GM23338 (cell line): ENCODE measurements around the gene MNX1. TPM values are rescaled to one million over a fixed set of nuclear protein-coding genes. Genes with fewer than 3 reads are reported as not detected.

Experiments used
- ATAC-seq: fragments of 200-7000 bp; cut with Tn5 transposase; 3 replicates; pipeline ENCODE4 v1.9.1; 2020
- DNase-seq: peaks from one replicate; pipeline ENCODE4 v3.0.0-alpha.2; 2015; ENCODE audit warnings: low spot score
- H2AFZ ChIP-seq: fragments of 200-600 bp; sonication (generic); 2 replicates; pipeline ENCODE4 v1.8.0; 2016; ENCODE audit warnings: antibody characterized with exemption, mild to moderate bottlenecking, moderate library complexity
- H3F3A ChIP-seq: fragments of 200-600 bp; sonication (generic); replicated peaks from 2 replicates; pipeline ENCODE4 v1.8.0; 2017; ENCODE audit warnings: antibody characterized with exemption, mixed run types, low read depth
- H3K27ac ChIP-seq: fragments of 200-600 bp; sonication (generic); 2 replicates; pipeline ENCODE4 v1.6.1; 2016; ENCODE audit warnings: low read depth
- H3K27me3 ChIP-seq: fragments of 200-600 bp; sonication (generic); 2 replicates; pipeline ENCODE4 v1.8.0; 2016; ENCODE audit warnings: mild to moderate bottlenecking, mixed run types, moderate library complexity; ENCODE audit not compliant: insufficient read depth
- H3K36me3 ChIP-seq: fragments of 200-600 bp; sonication (generic); 2 replicates; pipeline ENCODE4 v1.8.0; 2016; ENCODE audit warnings: mild to moderate bottlenecking; ENCODE audit not compliant: insufficient read depth
- H3K4me1 ChIP-seq: fragments of 200-600 bp; sonication (generic); 2 replicates; pipeline ENCODE4 v1.8.0; 2016; ENCODE audit warnings: mild to moderate bottlenecking, moderate library complexity; ENCODE audit not compliant: insufficient read depth
- H3K4me2 ChIP-seq: fragments of 200-600 bp; sonication (generic); 2 replicates; pipeline ENCODE4 v1.7.1; 2017; ENCODE audit warnings: mixed run types
- H3K4me3 ChIP-seq: fragments of 200-600 bp; sonication (generic); 2 replicates; pipeline ENCODE4 v1.6.1; 2016; ENCODE audit warnings: mixed run types
- H3K79me2 ChIP-seq: fragments of 200-600 bp; sonication (generic); replicated peaks from 2 replicates; pipeline ENCODE4 v1.8.0; 2017; ENCODE audit warnings: mild to moderate bottlenecking; ENCODE audit not compliant: insufficient read depth
- H3K9me2 ChIP-seq: fragments of 200-600 bp; sonication (generic); 2 replicates; pipeline ENCODE4 v1.8.0; 2017; ENCODE audit not compliant: insufficient read depth
- H4K20me1 ChIP-seq: fragments of 200-600 bp; sonication (generic); replicated peaks from 2 replicates; pipeline ENCODE4 v1.8.0; 2017; ENCODE audit warnings: mild to moderate bottlenecking; ENCODE audit not compliant: insufficient read depth
- H3K27ac Mint-ChIP-seq: 2 replicates; pipeline ENCODE4 v1.8.0; 2020; ENCODE audit warnings: inconsistent platforms, mild to moderate bottlenecking, moderate library complexity, mixed read lengths
- H3K27me3 Mint-ChIP-seq: 3 replicates; pipeline ENCODE4 v1.8.0; 2022; ENCODE audit warnings: low read depth, mild to moderate bottlenecking, moderate library complexity, mixed read lengths, inconsistent platforms; ENCODE audit not compliant: insufficient read depth, poor library complexity
- H3K36me3 Mint-ChIP-seq: 3 replicates; pipeline ENCODE4 v1.8.0; 2021; ENCODE audit warnings: low read depth, mild to moderate bottlenecking, inconsistent platforms, moderate library complexity, mixed read lengths
- H3K4me1 Mint-ChIP-seq: 3 replicates; pipeline ENCODE4 v1.8.0; 2020; ENCODE audit warnings: mild to moderate bottlenecking, inconsistent platforms, mixed read lengths
- H3K4me3 Mint-ChIP-seq: 3 replicates; pipeline ENCODE4 v1.8.0; 2021; ENCODE audit warnings: moderate library complexity, mild to moderate bottlenecking, inconsistent platforms, mixed read lengths
- H3K9me3 Mint-ChIP-seq: 3 replicates; pipeline ENCODE4 v1.8.0; 2020; ENCODE audit warnings: moderate library complexity, mild to moderate bottlenecking, inconsistent platforms, mixed read lengths
- CREB1 ChIP-seq: fragments of 250-450 bp; sonication (Bioruptor Pico); IDR thresholded peaks from 2 replicates; pipeline ENCODE4 v1.5.0; 2020; ENCODE audit warnings: low read depth, mild to moderate bottlenecking, moderate library complexity
- CTCF ChIP-seq, 2 experiments: fragments of 200-600 bp in 1 of 2; sonication (generic) in 1 of 2; conservative IDR thresholded peaks; 2 replicates each; pipeline versions ENCODE4 v1.5.1 to v1.6.1; 2016 to 2017; ENCODE audit warnings: antibody characterized with exemption in 2 of 2, low read depth in 2 of 2, mild to moderate bottlenecking in 2 of 2, moderate library complexity in 1 of 2
- EZH2 ChIP-seq: fragments of 200-600 bp; sonication (generic); IDR thresholded peaks from one replicate; pipeline ENCODE4 v1.8.0; 2017; ENCODE audit warnings: antibody characterized with exemption, mild to moderate bottlenecking, low read depth; ENCODE audit not compliant: unreplicated experiment
- EZH2phosphoT487 ChIP-seq: fragments of 200-600 bp; sonication (generic); IDR thresholded peaks from one replicate; pipeline ENCODE4 v1.8.1; 2018; ENCODE audit warnings: antibody characterized with exemption; ENCODE audit not compliant: unreplicated experiment
- JUNB ChIP-seq: IDR thresholded peaks from one replicate; pipeline ENCODE4 v1.6.1; 2016; ENCODE audit warnings: antibody characterized with exemption; ENCODE audit not compliant: unreplicated experiment
- NANOG ChIP-seq: IDR thresholded peaks from 2 replicates; pipeline ENCODE4 v1.6.1; 2016; ENCODE audit warnings: antibody characterized with exemption, borderline replicate concordance
- POLR2AphosphoS5 ChIP-seq: IDR thresholded peaks from 2 replicates; pipeline ENCODE4 v1.6.1; 2016; ENCODE audit warnings: antibody characterized with exemption, low read depth
- STAT1 ChIP-seq: IDR thresholded peaks from one replicate; pipeline ENCODE4 v1.6.1; 2016; ENCODE audit warnings: antibody characterized with exemption; ENCODE audit not compliant: unreplicated experiment
- ZNF114 ChIP-seq: fragments of 250-450 bp; sonication (Bioruptor Pico); IDR thresholded peaks from 2 replicates; pipeline ENCODE4 v1.5.0; 2020; ENCODE audit warnings: mild to moderate bottlenecking, moderate library complexity
- ZNF331 ChIP-seq: fragments of 250-450 bp; sonication (Bioruptor Pico); IDR thresholded peaks from 2 replicates; pipeline ENCODE4 v1.5.0; 2020; ENCODE audit warnings: low read depth, mild to moderate bottlenecking, moderate library complexity
- polyA plus RNA-seq: library from polyadenylated mRNA; unstranded; fragments of >200 nt; fragmentation: Nextera tagmentation; extraction: Ambion mirVana; gene quantifications from 2 replicates; pipeline ENCODE4 v1.2.1, GENCODE V29; 2016
- total RNA-seq: library from RNA; depleted of rRNA; stranded (reverse); fragments of >200 nt; shearing (Covaris generic); gene quantifications from 2 replicates; pipeline ENCODE4 v1.2.3, GENCODE V29; 2014
- TF ChIP-seq, protein P1 (sequence below): IDR thresholded peaks from 2 replicates; pipeline ENCODE4 v1.6.1; 2016; ENCODE audit warnings: antibody characterized with exemption
- TF ChIP-seq, protein P2 (sequence below): fragments of 250-450 bp; sonication (Bioruptor Pico); IDR thresholded peaks from 2 replicates; pipeline ENCODE4 v1.5.0; 2020; ENCODE audit warnings: mild to moderate bottlenecking, moderate library complexity
- TF ChIP-seq, protein P3 (sequence below): IDR thresholded peaks from one replicate; pipeline ENCODE4 v1.6.1; 2018; ENCODE audit warnings: antibody characterized with exemption; ENCODE audit not compliant: unreplicated experiment

Gene MNX1
- total and polyA plus RNA-seq, 2 experiments from 2014 or later: 0.14 to 0.24 TPM

DNA sequence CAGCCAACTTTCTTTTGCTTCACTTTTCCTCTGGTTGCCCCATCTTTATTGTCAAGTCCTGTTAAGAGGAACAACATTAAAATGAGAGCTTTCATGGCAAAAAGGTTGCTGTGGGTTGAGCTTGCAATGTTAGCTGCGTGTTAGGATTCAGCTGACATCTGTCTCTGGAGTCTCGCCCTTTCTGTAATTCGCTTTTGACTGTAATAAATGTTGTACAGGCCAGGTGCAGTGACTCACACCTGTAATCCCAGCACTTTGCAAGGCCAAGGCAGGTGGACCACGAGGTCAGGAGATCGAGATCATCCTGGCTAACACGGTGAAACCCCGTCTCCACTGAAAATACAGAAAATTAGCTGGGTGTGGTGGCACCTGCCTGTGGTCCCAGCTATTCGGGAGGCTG is 24.1 kb downstream of the MNX1 start:
- Histone ChIP-seq H3K27me3 (no peaks in the 10 kb centered on the region), H3K79me2 (no peaks in the 10 kb centered on the region), H4K20me1 (no peaks in the 10 kb centered on the region; the same call in 1 of the 2 replicates), H3F3A (0 out of 2 replicates have a peak, but pooled peaks cover 7% of the 10 kb centered on the region), H3K4me2 (no peak overlapping the region), H2AFZ (no peak overlapping the region), H3K4me3 (no peak overlapping the region), H3K9me2 (no peaks in the 10 kb centered on the region), H3K4me1 (no peaks in the 10 kb centered on the region), H3K27ac (no peak overlapping the region), H3K36me3 (no peaks in the 10 kb centered on the region)
- H3K27me3 Mint-ChIP-seq: peaks cover 6% of the 10 kb centered on the region
- no peak overlapping the region for H3K27ac Mint-ChIP-seq
- ATAC-seq: no peak
- no peak overlapping the region for H3K4me3 Mint-ChIP-seq
- no peak for DNase-seq
- H3K36me3 Mint-ChIP-seq: peaks cover 4% of the 10 kb centered on the region; the same call in 2 of the 3 replicates
- no peaks in the 10 kb centered on the region for H3K4me1 Mint-ChIP-seq
- 0 out of 3 replicates have a peak, but pooled peaks cover 2% of the 10 kb centered on the region for H3K9me3 Mint-ChIP-seq
- TF ChIP-seq POLR2AphosphoS5 (no peak), JUNB (no peak), EZH2phosphoT487 (no peak), STAT1 (no peak), CTCF (conservative IDR thresholded peaks at IDR 0.05; ENCODE audit: low read depth in 2 of 2) (no peak), ZNF331 (CRISPR knock-in tag) (no peak), NANOG (no peak), CREB1 (no peak), ZNF114 (CRISPR knock-in tag) (no peak), EZH2 (no peak)
- TF ChIP-seq, protein P1, sequence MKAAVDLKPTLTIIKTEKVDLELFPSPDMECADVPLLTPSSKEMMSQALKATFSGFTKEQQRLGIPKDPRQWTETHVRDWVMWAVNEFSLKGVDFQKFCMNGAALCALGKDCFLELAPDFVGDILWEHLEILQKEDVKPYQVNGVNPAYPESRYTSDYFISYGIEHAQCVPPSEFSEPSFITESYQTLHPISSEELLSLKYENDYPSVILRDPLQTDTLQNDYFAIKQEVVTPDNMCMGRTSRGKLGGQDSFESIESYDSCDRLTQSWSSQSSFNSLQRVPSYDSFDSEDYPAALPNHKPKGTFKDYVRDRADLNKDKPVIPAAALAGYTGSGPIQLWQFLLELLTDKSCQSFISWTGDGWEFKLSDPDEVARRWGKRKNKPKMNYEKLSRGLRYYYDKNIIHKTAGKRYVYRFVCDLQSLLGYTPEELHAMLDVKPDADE: no peak
- TF ChIP-seq, protein P2, sequence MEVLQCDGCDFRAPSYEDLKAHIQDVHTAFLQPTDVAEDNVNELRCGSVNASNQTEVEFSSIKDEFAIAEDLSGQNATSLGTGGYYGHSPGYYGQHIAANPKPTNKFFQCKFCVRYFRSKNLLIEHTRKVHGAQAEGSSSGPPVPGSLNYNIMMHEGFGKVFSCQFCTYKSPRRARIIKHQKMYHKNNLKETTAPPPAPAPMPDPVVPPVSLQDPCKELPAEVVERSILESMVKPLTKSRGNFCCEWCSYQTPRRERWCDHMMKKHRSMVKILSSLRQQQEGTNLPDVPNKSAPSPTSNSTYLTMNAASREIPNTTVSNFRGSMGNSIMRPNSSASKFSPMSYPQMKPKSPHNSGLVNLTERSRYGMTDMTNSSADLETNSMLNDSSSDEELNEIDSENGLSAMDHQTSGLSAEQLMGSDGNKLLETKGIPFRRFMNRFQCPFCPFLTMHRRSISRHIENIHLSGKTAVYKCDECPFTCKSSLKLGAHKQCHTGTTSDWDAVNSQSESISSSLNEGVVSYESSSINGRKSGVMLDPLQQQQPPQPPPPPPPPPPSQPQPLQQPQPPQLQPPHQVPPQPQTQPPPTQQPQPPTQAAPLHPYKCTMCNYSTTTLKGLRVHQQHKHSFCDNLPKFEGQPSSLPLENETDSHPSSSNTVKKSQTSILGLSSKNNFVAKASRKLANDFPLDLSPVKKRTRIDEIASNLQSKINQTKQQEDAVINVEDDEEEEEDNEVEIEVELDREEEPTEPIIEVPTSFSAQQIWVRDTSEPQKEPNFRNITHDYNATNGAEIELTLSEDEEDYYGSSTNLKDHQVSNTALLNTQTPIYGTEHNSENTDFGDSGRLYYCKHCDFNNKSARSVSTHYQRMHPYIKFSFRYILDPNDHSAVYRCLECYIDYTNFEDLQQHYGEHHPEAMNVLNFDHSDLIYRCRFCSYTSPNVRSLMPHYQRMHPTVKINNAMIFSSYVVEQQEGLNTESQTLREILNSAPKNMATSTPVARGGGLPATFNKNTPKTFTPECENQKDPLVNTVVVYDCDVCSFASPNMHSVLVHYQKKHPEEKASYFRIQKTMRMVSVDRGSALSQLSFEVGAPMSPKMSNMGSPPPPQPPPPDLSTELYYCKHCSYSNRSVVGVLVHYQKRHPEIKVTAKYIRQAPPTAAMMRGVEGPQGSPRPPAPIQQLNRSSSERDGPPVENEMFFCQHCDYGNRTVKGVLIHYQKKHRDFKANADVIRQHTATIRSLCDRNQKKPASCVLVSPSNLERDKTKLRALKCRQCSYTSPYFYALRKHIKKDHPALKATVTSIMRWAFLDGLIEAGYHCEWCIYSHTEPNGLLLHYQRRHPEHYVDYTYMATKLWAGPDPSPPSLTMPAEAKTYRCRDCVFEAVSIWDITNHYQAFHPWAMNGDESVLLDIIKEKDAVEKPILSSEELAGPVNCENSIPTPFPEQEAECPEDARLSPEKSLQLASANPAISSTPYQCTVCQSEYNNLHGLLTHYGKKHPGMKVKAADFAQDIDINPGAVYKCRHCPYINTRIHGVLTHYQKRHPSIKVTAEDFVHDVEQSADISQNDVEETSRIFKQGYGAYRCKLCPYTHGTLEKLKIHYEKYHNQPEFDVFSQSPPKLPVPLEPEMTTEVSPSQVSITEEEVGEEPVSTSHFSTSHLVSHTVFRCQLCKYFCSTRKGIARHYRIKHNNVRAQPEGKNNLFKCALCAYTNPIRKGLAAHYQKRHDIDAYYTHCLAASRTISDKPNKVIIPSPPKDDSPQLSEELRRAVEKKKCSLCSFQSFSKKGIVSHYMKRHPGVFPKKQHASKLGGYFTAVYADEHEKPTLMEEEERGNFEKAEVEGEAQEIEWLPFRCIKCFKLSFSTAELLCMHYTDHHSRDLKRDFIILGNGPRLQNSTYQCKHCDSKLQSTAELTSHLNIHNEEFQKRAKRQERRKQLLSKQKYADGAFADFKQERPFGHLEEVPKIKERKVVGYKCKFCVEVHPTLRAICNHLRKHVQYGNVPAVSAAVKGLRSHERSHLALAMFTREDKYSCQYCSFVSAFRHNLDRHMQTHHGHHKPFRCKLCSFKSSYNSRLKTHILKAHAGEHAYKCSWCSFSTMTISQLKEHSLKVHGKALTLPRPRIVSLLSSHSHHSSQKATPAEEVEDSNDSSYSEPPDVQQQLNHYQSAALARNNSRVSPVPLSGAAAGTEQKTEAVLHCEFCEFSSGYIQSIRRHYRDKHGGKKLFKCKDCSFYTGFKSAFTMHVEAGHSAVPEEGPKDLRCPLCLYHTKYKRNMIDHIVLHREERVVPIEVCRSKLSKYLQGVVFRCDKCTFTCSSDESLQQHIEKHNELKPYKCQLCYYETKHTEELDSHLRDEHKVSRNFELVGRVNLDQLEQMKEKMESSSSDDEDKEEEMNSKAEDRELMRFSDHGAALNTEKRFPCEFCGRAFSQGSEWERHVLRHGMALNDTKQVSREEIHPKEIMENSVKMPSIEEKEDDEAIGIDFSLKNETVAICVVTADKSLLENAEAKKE (CRISPR knock-in tag): no peak
- TF ChIP-seq, protein P3, sequence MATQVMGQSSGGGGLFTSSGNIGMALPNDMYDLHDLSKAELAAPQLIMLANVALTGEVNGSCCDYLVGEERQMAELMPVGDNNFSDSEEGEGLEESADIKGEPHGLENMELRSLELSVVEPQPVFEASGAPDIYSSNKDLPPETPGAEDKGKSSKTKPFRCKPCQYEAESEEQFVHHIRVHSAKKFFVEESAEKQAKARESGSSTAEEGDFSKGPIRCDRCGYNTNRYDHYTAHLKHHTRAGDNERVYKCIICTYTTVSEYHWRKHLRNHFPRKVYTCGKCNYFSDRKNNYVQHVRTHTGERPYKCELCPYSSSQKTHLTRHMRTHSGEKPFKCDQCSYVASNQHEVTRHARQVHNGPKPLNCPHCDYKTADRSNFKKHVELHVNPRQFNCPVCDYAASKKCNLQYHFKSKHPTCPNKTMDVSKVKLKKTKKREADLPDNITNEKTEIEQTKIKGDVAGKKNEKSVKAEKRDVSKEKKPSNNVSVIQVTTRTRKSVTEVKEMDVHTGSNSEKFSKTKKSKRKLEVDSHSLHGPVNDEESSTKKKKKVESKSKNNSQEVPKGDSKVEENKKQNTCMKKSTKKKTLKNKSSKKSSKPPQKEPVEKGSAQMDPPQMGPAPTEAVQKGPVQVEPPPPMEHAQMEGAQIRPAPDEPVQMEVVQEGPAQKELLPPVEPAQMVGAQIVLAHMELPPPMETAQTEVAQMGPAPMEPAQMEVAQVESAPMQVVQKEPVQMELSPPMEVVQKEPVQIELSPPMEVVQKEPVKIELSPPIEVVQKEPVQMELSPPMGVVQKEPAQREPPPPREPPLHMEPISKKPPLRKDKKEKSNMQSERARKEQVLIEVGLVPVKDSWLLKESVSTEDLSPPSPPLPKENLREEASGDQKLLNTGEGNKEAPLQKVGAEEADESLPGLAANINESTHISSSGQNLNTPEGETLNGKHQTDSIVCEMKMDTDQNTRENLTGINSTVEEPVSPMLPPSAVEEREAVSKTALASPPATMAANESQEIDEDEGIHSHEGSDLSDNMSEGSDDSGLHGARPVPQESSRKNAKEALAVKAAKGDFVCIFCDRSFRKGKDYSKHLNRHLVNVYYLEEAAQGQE: no peak
